Neural cell (in vitro differentiated cells): ENCODE results near the gene SULT1A1. TPM values are rescaled to one million over a fixed set of nuclear protein-coding genes. Genes with fewer than 3 reads are reported as not detected.
"Not testable (repeated sequence)": the region's sequence is repeated elsewhere in the genome, so short reads cannot be mapped to it uniquely, and the experiment has no call there.

ENCODE experiments used
- H2AFZ ChIP-seq: fragments of 200-600, 300-800 bp; sonication (generic), shearing (Covaris generic); 2 replicates; pipeline ENCODE4 v1.6.0; 2014; ENCODE audit warnings: low read depth, mild to moderate bottlenecking, antibody characterized with exemption, low read length, moderate library complexity
- H3F3A ChIP-seq: fragments of 200-600 bp; shearing (Covaris generic); 2 replicates; pipeline ENCODE4 v1.6.1; 2016; ENCODE audit warnings: mild to moderate bottlenecking, moderate library complexity, mixed read lengths, antibody characterized with exemption, low read length; ENCODE audit not compliant: insufficient read depth, poor library complexity, severe bottlenecking
- H3K27ac ChIP-seq: fragments of 200-600, 300-800 bp; sonication (generic), shearing (Covaris generic); 2 replicates; pipeline ENCODE4 v1.5.1; 2014; ENCODE audit warnings: mild to moderate bottlenecking, low read length, moderate library complexity
- H3K27me3 ChIP-seq: fragments of 300-800, 200-600 bp; sonication (generic), shearing (Covaris generic); 2 replicates; pipeline ENCODE4 v1.6.0; 2014; ENCODE audit warnings: mild to moderate bottlenecking, low read depth, low read length, moderate library complexity; ENCODE audit not compliant: insufficient read depth
- H3K36me3 ChIP-seq: fragments of 300-800, 200-600 bp; sonication (generic), shearing (Covaris generic); 2 replicates; pipeline ENCODE4 v1.5.1; 2014; ENCODE audit warnings: mild to moderate bottlenecking, antibody characterized with exemption, low read length, moderate library complexity; ENCODE audit not compliant: insufficient read depth
- H3K4me2 ChIP-seq: fragments of 300-800, 200-600 bp; sonication (generic), shearing (Covaris generic); 2 replicates; pipeline ENCODE4 v1.6.0; 2014; ENCODE audit warnings: mild to moderate bottlenecking, low read length
- H3K4me3 ChIP-seq: fragments of 300-800, 200-600 bp; sonication (generic), shearing (Covaris generic); 2 replicates; pipeline ENCODE4 v1.5.1; 2014; ENCODE audit warnings: mild to moderate bottlenecking, low read length, moderate library complexity
- H3K79me2 ChIP-seq: fragments of 200-600 bp; shearing (Covaris generic); replicated peaks from 2 replicates; pipeline ENCODE4 v1.6.0; 2014; ENCODE audit warnings: mild to moderate bottlenecking, low read length, moderate library complexity; ENCODE audit not compliant: insufficient read depth
- H3K9ac ChIP-seq: fragments of 300-800, 200-600 bp; sonication (generic), shearing (Covaris generic); 2 replicates; pipeline ENCODE4 v1.6.1; 2016; ENCODE audit warnings: mild to moderate bottlenecking, low read length, mixed read lengths
- H3K9me2 ChIP-seq: fragments of 200-600 bp; shearing (Covaris generic); 2 replicates; pipeline ENCODE4 v1.6.1; 2016; ENCODE audit warnings: mild to moderate bottlenecking, low read length, mixed read lengths; ENCODE audit not compliant: insufficient read depth
- H3K9me3 ChIP-seq: fragments of 200-600, 300-800 bp; sonication (generic), shearing (Covaris generic); 2 replicates; pipeline ENCODE4 v1.6.1; 2016; ENCODE audit warnings: mild to moderate bottlenecking, mixed run types, low read length, moderate library complexity, mixed read lengths
- H4K20me1 ChIP-seq: fragments of 200-600 bp; shearing (Covaris generic); 2 replicates; pipeline ENCODE4 v1.6.1; 2016; ENCODE audit warnings: mild to moderate bottlenecking, mixed run types; ENCODE audit not compliant: insufficient read depth
- EP300 ChIP-seq: fragments of 450-650 bp; conservative IDR thresholded peaks from 2 replicates; pipeline ENCODE4 v1.6.1; 2014; ENCODE audit warnings: antibody characterized with exemption, mild to moderate bottlenecking, moderate library complexity; ENCODE audit not compliant: poor library complexity, severe bottlenecking
- EZH2 ChIP-seq: fragments of 200-600, 300-800 bp; shearing (Covaris generic), sonication (generic); IDR thresholded peaks from 2 replicates; pipeline ENCODE4 v1.6.1; 2014; ENCODE audit warnings: antibody characterized with exemption, low read length, borderline replicate concordance, mild to moderate bottlenecking; ENCODE audit not compliant: insufficient read depth, poor library complexity, severe bottlenecking
- MXI1 ChIP-seq: fragments of 450-650 bp; conservative IDR thresholded peaks from 2 replicates; pipeline ENCODE4 v1.6.1; 2014; ENCODE audit warnings: antibody characterized with exemption, mild to moderate bottlenecking; ENCODE audit not compliant: poor library complexity, severe bottlenecking
- POLR2AphosphoS5 ChIP-seq: IDR thresholded peaks from 2 replicates; pipeline ENCODE4 v1.6.1; 2012
- RAD21 ChIP-seq: fragments of 450-650 bp; conservative IDR thresholded peaks from 2 replicates; pipeline ENCODE4 v1.6.1; 2014; ENCODE audit warnings: antibody characterized with exemption, mild to moderate bottlenecking, moderate library complexity
- SMC3 ChIP-seq: fragments of 450-650 bp; conservative IDR thresholded peaks from 2 replicates; pipeline ENCODE4 v1.6.1; 2014; ENCODE audit warnings: antibody characterized with exemption, mild to moderate bottlenecking, moderate library complexity; ENCODE audit not compliant: poor library complexity
- TAF1 ChIP-seq: IDR thresholded peaks from 2 replicates; pipeline ENCODE4 v1.6.1; 2012; ENCODE audit warnings: low read depth
- polyA minus RNA-seq: library from RNA; depleted of rRNA, polyadenylated mRNA; stranded (reverse); fragments of >200 nt; gene quantifications from 2 replicates; pipeline ENCODE4 v1.2.3, GENCODE V29; 2014
- polyA plus RNA-seq: library from polyadenylated mRNA; depleted of rRNA; stranded (reverse); fragments of >200 nt; gene quantifications from 2 replicates; pipeline ENCODE4 v1.2.3, GENCODE V29; 2014
- TF ChIP-seq, protein P1 (sequence below): fragments of 450-650 bp; IDR thresholded peaks from 2 replicates; pipeline ENCODE4 v1.5.1; 2014; ENCODE audit warnings: antibody characterized with exemption, mild to moderate bottlenecking, moderate library complexity; ENCODE audit not compliant: poor library complexity, severe bottlenecking
- TF ChIP-seq, protein P2 (sequence below): IDR thresholded peaks from 2 replicates; pipeline ENCODE4 v1.6.1; 2012; ENCODE audit warnings: borderline replicate concordance

The SULT1A1 gene
- not detected in 2 replicates for polyA plus RNA-seq
- not detected in 2 replicates for polyA minus RNA-seq

- H3K4me3 ChIP-seq: no peak within 1 kb of the TSS
- H3K9me2 ChIP-seq: no peaks in the 10 kb centered on the region
- no peak within 1 kb of the TSS for H2AFZ ChIP-seq
- H3K36me3 ChIP-seq: no peaks in the 10 kb centered on the region
- H3K9me3 ChIP-seq: no peaks in the 10 kb centered on the region
- no peak within 1 kb of the TSS for H3K9ac ChIP-seq
- TF ChIP-seq, protein P1, sequence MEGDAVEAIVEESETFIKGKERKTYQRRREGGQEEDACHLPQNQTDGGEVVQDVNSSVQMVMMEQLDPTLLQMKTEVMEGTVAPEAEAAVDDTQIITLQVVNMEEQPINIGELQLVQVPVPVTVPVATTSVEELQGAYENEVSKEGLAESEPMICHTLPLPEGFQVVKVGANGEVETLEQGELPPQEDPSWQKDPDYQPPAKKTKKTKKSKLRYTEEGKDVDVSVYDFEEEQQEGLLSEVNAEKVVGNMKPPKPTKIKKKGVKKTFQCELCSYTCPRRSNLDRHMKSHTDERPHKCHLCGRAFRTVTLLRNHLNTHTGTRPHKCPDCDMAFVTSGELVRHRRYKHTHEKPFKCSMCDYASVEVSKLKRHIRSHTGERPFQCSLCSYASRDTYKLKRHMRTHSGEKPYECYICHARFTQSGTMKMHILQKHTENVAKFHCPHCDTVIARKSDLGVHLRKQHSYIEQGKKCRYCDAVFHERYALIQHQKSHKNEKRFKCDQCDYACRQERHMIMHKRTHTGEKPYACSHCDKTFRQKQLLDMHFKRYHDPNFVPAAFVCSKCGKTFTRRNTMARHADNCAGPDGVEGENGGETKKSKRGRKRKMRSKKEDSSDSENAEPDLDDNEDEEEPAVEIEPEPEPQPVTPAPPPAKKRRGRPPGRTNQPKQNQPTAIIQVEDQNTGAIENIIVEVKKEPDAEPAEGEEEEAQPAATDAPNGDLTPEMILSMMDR: no peak
- TF ChIP-seq MXI1 (no peak), EP300 (no peak), RAD21 (no peak), POLR2AphosphoS5 (no peak), EZH2 (no peak), TAF1 (no peak), SMC3 (no peak)
- TF ChIP-seq, protein P2, sequence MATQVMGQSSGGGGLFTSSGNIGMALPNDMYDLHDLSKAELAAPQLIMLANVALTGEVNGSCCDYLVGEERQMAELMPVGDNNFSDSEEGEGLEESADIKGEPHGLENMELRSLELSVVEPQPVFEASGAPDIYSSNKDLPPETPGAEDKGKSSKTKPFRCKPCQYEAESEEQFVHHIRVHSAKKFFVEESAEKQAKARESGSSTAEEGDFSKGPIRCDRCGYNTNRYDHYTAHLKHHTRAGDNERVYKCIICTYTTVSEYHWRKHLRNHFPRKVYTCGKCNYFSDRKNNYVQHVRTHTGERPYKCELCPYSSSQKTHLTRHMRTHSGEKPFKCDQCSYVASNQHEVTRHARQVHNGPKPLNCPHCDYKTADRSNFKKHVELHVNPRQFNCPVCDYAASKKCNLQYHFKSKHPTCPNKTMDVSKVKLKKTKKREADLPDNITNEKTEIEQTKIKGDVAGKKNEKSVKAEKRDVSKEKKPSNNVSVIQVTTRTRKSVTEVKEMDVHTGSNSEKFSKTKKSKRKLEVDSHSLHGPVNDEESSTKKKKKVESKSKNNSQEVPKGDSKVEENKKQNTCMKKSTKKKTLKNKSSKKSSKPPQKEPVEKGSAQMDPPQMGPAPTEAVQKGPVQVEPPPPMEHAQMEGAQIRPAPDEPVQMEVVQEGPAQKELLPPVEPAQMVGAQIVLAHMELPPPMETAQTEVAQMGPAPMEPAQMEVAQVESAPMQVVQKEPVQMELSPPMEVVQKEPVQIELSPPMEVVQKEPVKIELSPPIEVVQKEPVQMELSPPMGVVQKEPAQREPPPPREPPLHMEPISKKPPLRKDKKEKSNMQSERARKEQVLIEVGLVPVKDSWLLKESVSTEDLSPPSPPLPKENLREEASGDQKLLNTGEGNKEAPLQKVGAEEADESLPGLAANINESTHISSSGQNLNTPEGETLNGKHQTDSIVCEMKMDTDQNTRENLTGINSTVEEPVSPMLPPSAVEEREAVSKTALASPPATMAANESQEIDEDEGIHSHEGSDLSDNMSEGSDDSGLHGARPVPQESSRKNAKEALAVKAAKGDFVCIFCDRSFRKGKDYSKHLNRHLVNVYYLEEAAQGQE: no peak
- H3K4me2 ChIP-seq: no peak within 1 kb of the TSS
- H3F3A ChIP-seq: no peaks in the 10 kb centered on the region
- no peaks in the 10 kb centered on the region for H3K27me3 ChIP-seq
- no peaks in the 10 kb centered on the region for H4K20me1 ChIP-seq
- no peaks in the 10 kb centered on the region for H3K79me2 ChIP-seq
- no peak within 1 kb of the TSS for H3K27ac ChIP-seq
Measured at GRCh38 chr16:28609631-28610594, at the start of gene SULT1A1. Gene SULT1A1 (minus strand): TSS chr16:28610044. CDS start chr16:28608855, 1,189 bp downstream.

GRCh38 chr16:28639959-28640358 lies 30.1 kb upstream of the SULT1A1 start:
- not testable (repeated sequence) for H2AFZ ChIP-seq, H3K27ac ChIP-seq, H3K4me2 ChIP-seq, H3K9ac ChIP-seq, H3K36me3 ChIP-seq, H3K9me2 ChIP-seq, H3F3A ChIP-seq, H4K20me1 ChIP-seq, H3K4me3 ChIP-seq, H3K27me3 ChIP-seq, H3K79me2 ChIP-seq, H3K9me3 ChIP-seq

- H3K27ac ChIP-seq, H2AFZ ChIP-seq, H3K9ac ChIP-seq, H3K79me2 ChIP-seq, H4K20me1 ChIP-seq, H3K9me2 ChIP-seq, H3K9me3 ChIP-seq, H3K4me3 ChIP-seq, H3K36me3 ChIP-seq, H3K27me3 ChIP-seq, H3K4me2 ChIP-seq, H3F3A ChIP-seq: not testable (repeated sequence)
Measured at GRCh38 chr16:28638359-28638758, 28.5 kb upstream of the SULT1A1 start.

GRCh38 chr16:28637765-28638164 lies 27.9 kb upstream of the SULT1A1 start, which contains the start of gene NPIPB8:
Gene NPIPB8 (plus strand): TSS chr16:28638065. CDS start chr16:28638361, 296 bp downstream.
- not testable (repeated sequence) for H3K4me3 ChIP-seq, H3K9ac ChIP-seq, H3K9me2 ChIP-seq, H3K27ac ChIP-seq, H3K36me3 ChIP-seq, H3K79me2 ChIP-seq, H3F3A ChIP-seq, H4K20me1 ChIP-seq, H3K27me3 ChIP-seq, H3K4me2 ChIP-seq, H2AFZ ChIP-seq, H3K9me3 ChIP-seq
